Adrenal gland (tissue), 12 donors: ENCODE data around the gene TATDN2. TPM values are rescaled to one million over a fixed set of nuclear protein-coding genes. Genes with fewer than 3 reads are reported as not detected.

Source experiments
- DNase-seq, 7 donors: peaks; one replicate each; pipeline ENCODE4 v3.0.0-alpha.2; 2019 to 2020
- H3K27ac ChIP-seq, 5 donors: fragments of 200-600 bp; sonication (generic) in 4 of 5; 1 replicate in 3 of 5; 2 replicates in 2 of 5; pipeline versions ENCODE4 v1.5.1 to v1.8.0; 2016 to 2020; ENCODE audit warnings: mild to moderate bottlenecking in 1 of 5
- H3K27me3 ChIP-seq: fragments of 200-600 bp; 2 replicates; pipeline ENCODE4 v1.8.0; 2021
- H3K36me3 ChIP-seq, 2 donors: fragments of 200-600 bp; replicated peaks in 1 of 2; 1 replicate in 1 of 2; 2 replicates in 1 of 2; pipeline versions ENCODE4 v1.5.1 to v1.8.0; 2018 to 2022
- H3K4me1 ChIP-seq, 2 donors: fragments of 200-600 bp; replicated peaks in 1 of 2; 1 replicate in 1 of 2; 2 replicates in 1 of 2; pipeline versions ENCODE4 v1.5.1 to v1.8.0; 2018 to 2021
- H3K4me3 ChIP-seq, 4 donors: fragments of 200-600 bp; sonication (generic) in 3 of 4; one replicate each; pipeline ENCODE4 v1.5.1; 2016 to 2018
- H3K9me3 ChIP-seq, 3 donors: fragments of 200-600 bp; sonication (generic) in 1 of 3; replicated peaks in 1 of 3; 1 replicate in 2 of 3; 2 replicates in 1 of 3; pipeline versions ENCODE4 v1.5.1 to v1.8.0; 2016 to 2021
- CTCF ChIP-seq, 6 experiments: fragments of 450-650 bp in 4 of 6; fragments of 200-600 bp in 2 of 6; sonication (generic) in 1 of 6; IDR thresholded peaks; 1 replicate in 5 of 6; 2 replicates in 1 of 6; pipeline versions ENCODE4 v1.5.1 to v1.8.0; 2016 to 2021; ENCODE audit warnings: antibody characterized with exemption in 6 of 6, mild to moderate bottlenecking in 2 of 6, moderate library complexity in 1 of 6
- POLR2A ChIP-seq, 2 donors: fragments of 450-650 bp; IDR thresholded peaks; one replicate each; pipeline ENCODE4 v1.6.1; 2017; ENCODE audit warnings: antibody characterized with exemption in 2 of 2, mild to moderate bottlenecking in 2 of 2, moderate library complexity in 1 of 2
- WGBS, 4 donors: extraction: QIAGEN DNeasy Blood & Tissue Kit in 2 of 4; methylation state at CpG; one replicate each; pipeline versions ENCODE4 v1.1.5 to v1.1.7; 2013 to 2017; 5-methylcytosine and 5-hydroxymethylcytosine counted together
- intact Hi-C, 2 donors: fragments of 100-400 bp; cut with DNase I; formaldehyde crosslinking; loops; one replicate each; pipeline versions ENCODE4 v1.14.1 to v1.15.0; 2022 to 2023
- polyA plus RNA-seq, 3 donors: library from polyadenylated mRNA; stranded (reverse); fragments of 200-250 nt in 2 of 3; fragments of 350-450 nt in 1 of 3; fragmentation: Illumina TruSeq in 1 of 3; extraction: RNeasy Lipid Tissue Mini Kit (QIAGEN cat#74804) in 1 of 3; gene quantifications; one replicate each; pipeline ENCODE4 v1.2.3, GENCODE V29; 2013 to 2014
- total RNA-seq, 9 donors: library from RNA; depleted of rRNA in 4 of 9; stranded (reverse); fragments of >200 nt in 4 of 9; fragments of 120-200 nt in 1 of 9; fragmentation: NEBNext Ultra II Directional in 1 of 9; extraction: Animal tissue kit (Norgen Biotek cat#: 25700) in 1 of 9; gene quantifications; one replicate each; pipeline versions ENCODE4 v1.1.0 to v1.2.4, GENCODE V29; 2013 to 2023
- donor health status: healthy with polysubstance abuse.
- donor health status: Bipolar disorder and iron deficiency.
- donor health status: DM: yes; HTN: yes; CAD: no.
- donor health status: DM: no; HTN: no; CAD: no.
- donor health status: DM: no; HTN: no; CAD: no.
- donor health status: DM: yes; HTN: yes; CAD: no.

The TATDN2 gene
- total and polyA plus RNA-seq, 12 donors, result 10.0 to 34.8 (median 22.6) TPM

GRCh38 chr3:10224794-10225665 is 23.2 kb upstream of the TATDN2 start:
- Histone ChIP-seq H3K36me3 (peaks cover 0 to 11% of the 10 kb centered on the region in 2 donors), H3K9me3 (no peaks in the 10 kb centered on the region), H3K27me3 (no peaks in the 10 kb centered on the region), H3K4me1 (peaks cover 0 to 11% of the 10 kb centered on the region in 2 donors), H3K4me3 (no peak overlapping the region), H3K27ac (no peak overlapping the region)
- DNase-seq, result peak; percentile 79 to 93 (median 85)
- intact Hi-C loops, result loop anchor here (5.0 to 10.0 kb wide), 2 partner anchors 50 to 63 kb away; partner anchors contain the start of gene IRAK2 (in 1 of the 2)
- 55 to 77% (median 64%) methylated on average over 4 of the region's 4 CpGs for WGBS, 4 donors
- TF ChIP-seq CTCF (IDR thresholded peaks at IDR 0.05) (peak; percentile 57 to 95 (median 90)), POLR2A (IDR thresholded peaks at IDR 0.05) (no peak)

GRCh38 chr3:10226293-10226692 is 22.0 kb upstream of the TATDN2 start:
- no peak overlapping the region for H3K4me3 ChIP-seq
- no peak overlapping the region for H3K27ac ChIP-seq
- no peak for DNase-seq
- H3K36me3 ChIP-seq, result peaks cover 0 to 11% of the 10 kb centered on the region in 2 donors
- no peak for TF ChIP-seq POLR2A (IDR thresholded peaks at IDR 0.05)
- no peak for TF ChIP-seq CTCF (IDR thresholded peaks at IDR 0.05)
- H3K4me1 ChIP-seq, result peaks cover 0 to 11% of the 10 kb centered on the region in 2 donors
- intact Hi-C loops, result loop anchor here (5.0 to 10.0 kb wide), 2 partner anchors 51 to 64 kb away; partner anchors contain the start of gene IRAK2 (in 1 of the 2)
- H3K9me3 ChIP-seq, result no peaks in the 10 kb centered on the region
- WGBS, 4 donors, result 75 to 88% (median 79%) methylated on average over 7 to 10 of the region's 10 CpGs
- H3K27me3 ChIP-seq, result no peaks in the 10 kb centered on the region

DNA sequence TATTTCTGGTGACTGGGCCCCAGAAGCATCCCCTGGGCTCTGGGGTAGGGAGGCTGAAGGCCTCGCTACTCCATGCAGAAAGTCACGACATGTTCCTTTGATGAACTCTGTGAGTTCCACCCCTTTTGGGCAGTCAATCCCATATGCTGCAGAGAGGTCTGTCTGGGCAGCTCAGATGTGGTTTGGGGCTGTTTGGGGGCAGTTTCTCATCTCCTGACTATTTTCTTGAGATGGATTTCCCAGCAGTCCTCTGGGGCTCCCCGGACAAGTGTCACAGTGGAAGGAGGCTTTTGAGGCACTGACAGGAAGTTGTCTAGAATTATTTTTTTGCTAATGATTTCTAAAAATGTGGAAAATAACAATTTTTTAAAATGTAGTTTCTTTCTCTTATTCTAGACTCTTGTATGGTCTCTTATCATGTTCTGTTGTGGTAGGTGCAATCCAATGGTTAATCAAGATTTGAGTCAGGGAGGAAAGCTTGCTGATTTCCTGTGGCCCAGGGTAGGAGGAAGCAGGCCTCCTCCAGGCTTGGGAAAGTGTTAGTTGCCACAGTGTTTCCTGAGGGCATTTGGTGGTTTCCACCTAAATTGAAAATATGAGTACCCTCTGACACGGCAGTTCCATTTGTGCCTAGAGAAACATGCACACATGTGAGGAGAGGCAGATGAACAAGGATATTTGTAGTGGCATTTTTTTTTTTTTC is 19.9 kb upstream of the TATDN2 start:
- intact Hi-C loops, result loop anchor here (5.0 to 10.0 kb wide), 2 partner anchors 54 to 66 kb away; partner anchors contain the start of gene IRAK2 (in 1 of the 2)
- 74 to 90% (median 85%) methylated on average over 4 of the region's 4 CpGs for WGBS, 4 donors
- DNase-seq, result peak in 1 of 7 donors; percentile 25

More for the DNA sequence above, 19.9 kb upstream of the TATDN2 start:
- H3K9me3 ChIP-seq, result no peaks in the 10 kb centered on the region
- H3K27ac ChIP-seq, result peak overlapping the region in 2 of 5 donors; percentile 26 to 50
- H3K36me3 ChIP-seq, result peaks cover 0 to 3% of the 10 kb centered on the region in 2 donors
- peaks cover 0 to 11% of the 10 kb centered on the region in 2 donors for H3K4me1 ChIP-seq
- H3K4me3 ChIP-seq, result no peak overlapping the region
- no peaks in the 10 kb centered on the region for H3K27me3 ChIP-seq
- TF ChIP-seq POLR2A (IDR thresholded peaks at IDR 0.05) (no peak), CTCF (IDR thresholded peaks at IDR 0.05) (no peak)
